H9 (cell line): ENCODE data around the gene YIPF2. TPM values are rescaled to one million over a fixed set of nuclear protein-coding genes. Genes with fewer than 3 reads are reported as not detected.

Experiments used
- DNase-seq: peaks from one replicate; pipeline ENCODE4 v3.0.0-alpha.2; 2017
- H2AFZ ChIP-seq: one replicate; pipeline ENCODE4 v1.6.1; 2013; ENCODE audit warnings: mild to moderate bottlenecking, low read length, control low read depth, moderate library complexity
- H2AK5ac ChIP-seq: 2 replicates; pipeline ENCODE4 v1.6.1; 2013; ENCODE audit warnings: low read length, control low read depth, mixed read lengths; ENCODE audit not compliant: insufficient read length
- H2BK120ac ChIP-seq: one replicate; pipeline ENCODE4 v1.6.1; 2013; ENCODE audit warnings: low read depth, mild to moderate bottlenecking, low read length, control low read depth, inconsistent platforms; ENCODE audit not compliant: poor library complexity, severe bottlenecking
- H2BK12ac ChIP-seq: 2 replicates; pipeline ENCODE4 v1.6.1; 2013; ENCODE audit warnings: low read length, control low read depth, mixed read lengths, low read depth; ENCODE audit not compliant: insufficient read length
- H2BK15ac ChIP-seq: 2 replicates; pipeline ENCODE4 v1.6.1; 2013; ENCODE audit warnings: low read depth, low read length, control low read depth
- H2BK20ac ChIP-seq: one replicate; pipeline ENCODE4 v1.6.1; 2013; ENCODE audit warnings: low read depth, mild to moderate bottlenecking, low read length, control low read depth, inconsistent platforms; ENCODE audit not compliant: poor library complexity, severe bottlenecking
- H2BK5ac ChIP-seq: 2 replicates; pipeline ENCODE4 v1.6.1; 2013; ENCODE audit warnings: low read length, control low read depth, mixed read lengths; ENCODE audit not compliant: insufficient read length
- H3K14ac ChIP-seq: 2 replicates; pipeline ENCODE4 v1.6.1; 2013; ENCODE audit warnings: low read length, control low read depth; ENCODE audit not compliant: insufficient read depth
- H3K18ac ChIP-seq: 2 replicates; pipeline ENCODE4 v1.6.1; 2013; ENCODE audit warnings: low read depth, mild to moderate bottlenecking, mixed read lengths, low read length, control low read depth; ENCODE audit not compliant: insufficient read length
- H3K23ac ChIP-seq: 2 replicates; pipeline ENCODE4 v1.6.1; 2013; ENCODE audit warnings: low read length, control low read depth, mixed read lengths, low read depth; ENCODE audit not compliant: insufficient read length
- H3K23me2 ChIP-seq: 2 replicates; pipeline ENCODE4 v1.6.1; 2013; ENCODE audit warnings: low read depth, mild to moderate bottlenecking, mixed read lengths, low read length, control low read depth; ENCODE audit not compliant: insufficient read length, poor library complexity, severe bottlenecking
- H3K27ac ChIP-seq: 2 replicates; pipeline ENCODE4 v1.5.1; 2013; ENCODE audit warnings: low read length, control low read depth, mixed read lengths, low read depth; ENCODE audit not compliant: insufficient read length
- H3K27me3 ChIP-seq: 2 replicates; pipeline ENCODE4 v1.6.1; 2013; ENCODE audit warnings: low read length, control low read depth, inconsistent platforms; ENCODE audit not compliant: insufficient read depth
- H3K4ac ChIP-seq: 2 replicates; pipeline ENCODE4 v1.6.1; 2013; ENCODE audit warnings: low read depth, mild to moderate bottlenecking, control low read depth, inconsistent platforms, low read length, moderate library complexity
- H3K4me1 ChIP-seq: 2 replicates; pipeline ENCODE4 v1.6.1; 2013; ENCODE audit warnings: low read length, control low read depth, inconsistent platforms; ENCODE audit not compliant: insufficient read depth
- H3K4me2 ChIP-seq: 2 replicates; pipeline ENCODE4 v1.6.1; 2013; ENCODE audit warnings: low read length, control low read depth, mixed read lengths; ENCODE audit not compliant: insufficient read length, insufficient read depth
- H3K56ac ChIP-seq: 2 replicates; pipeline ENCODE4 v1.6.1; 2013; ENCODE audit warnings: low read depth, mild to moderate bottlenecking, mixed read lengths, low read length, control low read depth; ENCODE audit not compliant: insufficient read length
- H3K79me1 ChIP-seq: 2 replicates; pipeline ENCODE4 v1.6.1; 2013; ENCODE audit warnings: low read depth, mild to moderate bottlenecking, moderate library complexity, low read length, control low read depth, inconsistent platforms; ENCODE audit not compliant: insufficient read depth, poor library complexity, severe bottlenecking
- H3K79me2 ChIP-seq: 2 replicates; pipeline ENCODE4 v1.6.1; 2013; ENCODE audit warnings: low read length, control low read depth, inconsistent platforms; ENCODE audit not compliant: insufficient read depth
- H3K9ac ChIP-seq: 2 replicates; pipeline ENCODE4 v1.6.1; 2013; ENCODE audit warnings: low read length, control low read depth, mixed read lengths; ENCODE audit not compliant: insufficient read length; ENCODE audit errors: extremely low read depth
- H3K9me3 ChIP-seq: one replicate; pipeline ENCODE4 v1.6.1; 2013; ENCODE audit warnings: low read depth, low read length, inconsistent platforms; ENCODE audit not compliant: control insufficient read depth
- H3T11ph ChIP-seq: one replicate; pipeline ENCODE4 v1.6.1; 2013; ENCODE audit warnings: mild to moderate bottlenecking, low read length, control low read depth, inconsistent platforms
- H4K20me1 ChIP-seq: one replicate; pipeline ENCODE4 v1.6.1; 2013; ENCODE audit not compliant: control insufficient read depth, insufficient read length, insufficient read depth
- H4K5ac ChIP-seq: 2 replicates; pipeline ENCODE4 v1.6.1; 2013; ENCODE audit warnings: low read depth, mild to moderate bottlenecking, mixed read lengths, low read length, control low read depth; ENCODE audit not compliant: insufficient read length
- H4K8ac ChIP-seq: replicated peaks from 2 replicates; pipeline ENCODE4 v1.6.1; 2013; ENCODE audit warnings: low read length, control low read depth, mixed read lengths, low read depth; ENCODE audit not compliant: insufficient read length
- H4K91ac ChIP-seq: 2 replicates; pipeline ENCODE4 v1.6.1; 2013; ENCODE audit warnings: low read depth, mild to moderate bottlenecking, moderate library complexity, mixed read lengths, low read length, control low read depth; ENCODE audit not compliant: insufficient read length
- H3K27ac Mint-ChIP-seq, 3 experiments: 2 replicates in 2 of 3; 3 replicates in 1 of 3; pipeline ENCODE4 v1.8.0; 2020 to 2021; ENCODE audit warnings: mixed read lengths in 3 of 3, mild to moderate bottlenecking in 1 of 3, moderate library complexity in 1 of 3
- H3K27me3 Mint-ChIP-seq: 2 replicates; pipeline ENCODE4 v1.8.0; 2021; ENCODE audit warnings: low read depth, mild to moderate bottlenecking, moderate library complexity, mixed read lengths
- H3K36me3 Mint-ChIP-seq, 3 experiments: 2 replicates in 2 of 3; 3 replicates in 1 of 3; pipeline ENCODE4 v1.8.0; 2020 to 2021; ENCODE audit warnings: low read depth in 3 of 3, mixed read lengths in 3 of 3; ENCODE audit not compliant: insufficient read depth in 1 of 3
- H3K4me1 Mint-ChIP-seq, 2 experiments: 2 replicates each; pipeline ENCODE4 v1.8.0; 2020; ENCODE audit warnings: mixed read lengths in 2 of 2
- H3K4me3 Mint-ChIP-seq, 2 experiments: 2 replicates in 1 of 2; 3 replicates in 1 of 2; pipeline ENCODE4 v1.8.0; 2020 to 2021; ENCODE audit warnings: mild to moderate bottlenecking in 2 of 2, mixed read lengths in 2 of 2, moderate library complexity in 1 of 2
- H3K9me3 Mint-ChIP-seq, 2 experiments: 2 replicates in 1 of 2; 3 replicates in 1 of 2; pipeline ENCODE4 v1.8.0; 2020; ENCODE audit warnings: mild to moderate bottlenecking in 2 of 2, mixed read lengths in 2 of 2, moderate library complexity in 1 of 2
- CTCF ChIP-seq: fragments of 200-600 bp; sonication (generic); conservative IDR thresholded peaks from 3 replicates; pipeline ENCODE4 v1.8.0; 2021; ENCODE audit warnings: antibody characterized with exemption, mild to moderate bottlenecking
- WGBS: extraction: QIAGEN DNeasy Blood & Tissue Kit; methylation state at CpG from one replicate; pipeline ENCODE4 v1.1.7; 2013; ENCODE audit warnings: missing lambda C conversion rate, low lambda C conversion rate, mixed read lengths; ENCODE audit not compliant: insufficient read length; ENCODE audit errors: extremely low coverage; 5-methylcytosine and 5-hydroxymethylcytosine counted together
- total RNA-seq: library from RNA; stranded (reverse); gene quantifications from 2 replicates; pipeline ENCODE4 v1.2.1, GENCODE V29; 2021

The YIPF2 gene
- total RNA-seq, 1 experiment from 2014 or later = 58.2 TPM

GRCh38 chr19:10895363-10895762, 33.1 kb downstream of the YIPF2 start:
- no peak overlapping the region for H4K5ac ChIP-seq
- DNase-seq = no peak
- H3K4me2 ChIP-seq = no peak overlapping the region
- H2BK20ac ChIP-seq = no peak overlapping the region
- H2BK120ac ChIP-seq = no peak overlapping the region
- Mint-ChIP-seq H3K36me3 (peaks cover 0 to 2% (median 0%) of the 10 kb centered on the region in 3 experiments; a peak in 3 of 7 replicates), H3K27ac (peak overlapping the region in 2 of 3 experiments; percentile 68 to 94; a peak in 2 of 7 replicates), H3K9me3 (no peaks in the 10 kb centered on the region), H3K4me3 (no peak overlapping the region), H3K4me1 (peaks cover 49 to 52% of the 10 kb centered on the region in 2 experiments), H3K27me3 (no peaks in the 10 kb centered on the region; the same call in none of the 2 replicates)
- H3K27ac ChIP-seq = no peak overlapping the region
- H3K79me1 ChIP-seq = no peaks in the 10 kb centered on the region
- H3K18ac ChIP-seq = no peak overlapping the region
- no peak overlapping the region for H2BK15ac ChIP-seq
- H2BK12ac ChIP-seq = no peak overlapping the region
- H2BK5ac ChIP-seq = no peak overlapping the region
- H3T11ph ChIP-seq = no peak overlapping the region
- H4K91ac ChIP-seq = no peak overlapping the region
- H3K23me2 ChIP-seq = no peaks in the 10 kb centered on the region
- no peaks in the 10 kb centered on the region for H3K9me3 ChIP-seq
- H3K56ac ChIP-seq = no peak overlapping the region
- H3K9ac ChIP-seq = no peak overlapping the region
- H3K4ac ChIP-seq = no peak overlapping the region
- no CpG with 5 or more reads among the region's 6 CpGs for WGBS
- no peak overlapping the region for H2AFZ ChIP-seq
- no peaks in the 10 kb centered on the region for H4K20me1 ChIP-seq
- peaks cover 7% of the 10 kb centered on the region; the same call in 1 of the 2 replicates for H3K79me2 ChIP-seq
- peaks cover 4% of the 10 kb centered on the region; the same call in 1 of the 2 replicates for H3K4me1 ChIP-seq
- H3K27me3 ChIP-seq = no peaks in the 10 kb centered on the region
- H3K23ac ChIP-seq = no peak overlapping the region
- H2AK5ac ChIP-seq = no peak overlapping the region
- H3K14ac ChIP-seq = no peak overlapping the region
- no peak for TF ChIP-seq CTCF
- no peak overlapping the region for H4K8ac ChIP-seq
